Measurements from ENCODE around the gene ZNF219. TPM values are rescaled to one million over a fixed set of nuclear protein-coding genes. Genes with fewer than 3 reads are reported as not detected.

The ZNF219 gene
- total RNA-seq, 1 experiment from 2014 or later: 3.8 TPM

- Histone ChIP-seq H2AFZ (ENCODE audit: low read length) (peak overlapping the region; percentile 70; the same call in 1 of the 2 replicates), H3K9me2 (replicated peaks; ENCODE audit: insufficient read depth, low read length) (no peaks in the 10 kb centered on the region), H3K27me3 (ENCODE audit: low read length) (peaks cover 3% of the 10 kb centered on the region; the same call in 1 of the 2 replicates), H3K27ac (ENCODE audit: low read length) (no peak overlapping the region), H3K4me3 (ENCODE audit: low read length) (peak overlapping the region; percentile 64), H3K9me3 (ENCODE audit: low read length) (no peaks in the 10 kb centered on the region), H3K4me1 (ENCODE audit: low read length) (peaks cover 26% of the 10 kb centered on the region), H3K36me3 (ENCODE audit: insufficient read depth, low read length) (no peaks in the 10 kb centered on the region), H4K20me1 (ENCODE audit: insufficient read depth, low read depth, low read length) (no peaks in the 10 kb centered on the region), H3K9ac (ENCODE audit: low read length) (peak overlapping the region; percentile 64), H3K79me2 (ENCODE audit: low read length) (no peaks in the 10 kb centered on the region), H3K4me2 (ENCODE audit: low read depth, low read length, poor library complexity, severe bottlenecking) (peak overlapping the region; percentile 69)
- peak; percentile 56 for DNase-seq
These were observed 26.4 kb downstream of the ZNF219 start for GRCh38 chr14:21072031-21072473.

GRCh38 chr14:21071225-21072030 lies 27.0 kb downstream of the ZNF219 start:
- Histone ChIP-seq H3K9me2 (replicated peaks; ENCODE audit: insufficient read depth, low read length) (no peaks in the 10 kb centered on the region), H3K79me2 (ENCODE audit: low read length) (no peaks in the 10 kb centered on the region), H3K27ac (ENCODE audit: low read length) (no peak overlapping the region), H3K9ac (ENCODE audit: low read length) (peak overlapping the region; percentile 64), H3K9me3 (ENCODE audit: low read length) (no peaks in the 10 kb centered on the region), H3K36me3 (ENCODE audit: insufficient read depth, low read length) (no peaks in the 10 kb centered on the region), H3K27me3 (ENCODE audit: low read length) (peaks cover 3% of the 10 kb centered on the region; the same call in 1 of the 2 replicates), H3K4me1 (ENCODE audit: low read length) (peaks cover 26% of the 10 kb centered on the region), H3K4me3 (ENCODE audit: low read length) (peak overlapping the region; percentile 64), H2AFZ (ENCODE audit: low read length) (peak overlapping the region; percentile 70; the same call in 1 of the 2 replicates), H4K20me1 (ENCODE audit: insufficient read depth, low read depth, low read length) (no peaks in the 10 kb centered on the region), H3K4me2 (ENCODE audit: low read depth, low read length, poor library complexity, severe bottlenecking) (peak overlapping the region; percentile 69)
- DNase-seq: peak; percentile 92

GRCh38 chr14:21070610-21071224 lies 27.7 kb downstream of the ZNF219 start:
- Histone ChIP-seq H3K9me3 (ENCODE audit: low read length) (no peaks in the 10 kb centered on the region), H3K79me2 (ENCODE audit: low read length) (no peaks in the 10 kb centered on the region), H2AFZ (ENCODE audit: low read length) (peak overlapping the region; percentile 42; the same call in 1 of the 2 replicates), H3K36me3 (ENCODE audit: insufficient read depth, low read length) (no peaks in the 10 kb centered on the region), H3K4me3 (ENCODE audit: low read length) (peak overlapping the region; percentile 64), H3K9ac (ENCODE audit: low read length) (peak overlapping the region; percentile 64), H3K27ac (ENCODE audit: low read length) (no peak overlapping the region), H3K9me2 (replicated peaks; ENCODE audit: insufficient read depth, low read length) (no peaks in the 10 kb centered on the region), H3K27me3 (ENCODE audit: low read length) (peaks cover 3% of the 10 kb centered on the region; the same call in 1 of the 2 replicates), H4K20me1 (ENCODE audit: insufficient read depth, low read depth, low read length) (no peaks in the 10 kb centered on the region), H3K4me1 (ENCODE audit: low read length) (peaks cover 26% of the 10 kb centered on the region), H3K4me2 (ENCODE audit: low read depth, low read length, poor library complexity, severe bottlenecking) (peak overlapping the region; percentile 69)
- no peak for DNase-seq

DNA sequence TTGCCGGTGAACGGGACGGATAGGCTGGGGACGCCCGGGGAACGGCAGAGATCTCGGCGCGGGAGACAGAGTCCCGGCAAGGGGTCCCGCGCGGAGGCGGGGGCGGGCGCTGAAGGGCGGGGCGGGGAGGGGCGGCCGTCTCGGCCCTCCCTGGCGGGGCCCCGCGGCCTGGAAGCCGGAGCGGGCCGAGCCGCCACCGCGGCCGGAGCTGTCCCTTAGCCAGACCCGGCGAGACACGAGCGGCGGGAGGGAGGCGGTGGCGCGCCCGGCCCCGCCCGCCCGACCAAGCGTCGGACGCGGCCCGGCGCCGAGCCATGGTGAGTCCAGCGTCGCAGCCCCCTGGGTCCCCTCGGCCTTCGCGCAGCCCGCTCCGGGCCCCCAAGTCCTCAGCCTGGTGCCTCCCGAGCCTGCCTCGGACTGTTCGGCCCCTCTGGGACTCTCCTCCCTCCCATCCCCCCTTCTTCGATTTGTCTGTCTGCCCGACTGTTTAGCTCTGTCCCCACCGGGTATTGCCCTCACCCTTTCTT lies 28.3 kb downstream of the ZNF219 start, which contains the start of gene ARHGEF40:
ARHGEF40 (plus strand) TSS at position 222 of the 527 bp plus-strand sequence; CDS start at position 315, 93 bp downstream.
- Histone ChIP-seq H4K20me1 (ENCODE audit: insufficient read depth, low read depth, low read length) (no peaks in the 10 kb centered on the region), H3K27ac (ENCODE audit: low read length) (no peak within 1 kb of the TSS), H3K9ac (ENCODE audit: low read length) (peak within 1 kb of the TSS; percentile 64), H3K36me3 (ENCODE audit: insufficient read depth, low read length) (no peaks in the 10 kb centered on the region), H3K9me3 (ENCODE audit: low read length) (no peaks in the 10 kb centered on the region), H3K4me2 (ENCODE audit: low read depth, low read length, poor library complexity, severe bottlenecking) (peak within 1 kb of the TSS; percentile 69), H3K27me3 (ENCODE audit: low read length) (peaks cover 3% of the 10 kb centered on the region; the same call in 1 of the 2 replicates), H3K79me2 (ENCODE audit: low read length) (no peaks in the 10 kb centered on the region), H2AFZ (ENCODE audit: low read length) (peak within 1 kb of the TSS; percentile 70; the same call in 1 of the 2 replicates), H3K4me3 (ENCODE audit: low read length) (peak within 1 kb of the TSS; percentile 64), H3K9me2 (replicated peaks; ENCODE audit: insufficient read depth, low read length) (no peaks in the 10 kb centered on the region), H3K4me1 (ENCODE audit: low read length) (peaks cover 26% of the 10 kb centered on the region)
- peak; percentile 56 for DNase-seq

DNA sequence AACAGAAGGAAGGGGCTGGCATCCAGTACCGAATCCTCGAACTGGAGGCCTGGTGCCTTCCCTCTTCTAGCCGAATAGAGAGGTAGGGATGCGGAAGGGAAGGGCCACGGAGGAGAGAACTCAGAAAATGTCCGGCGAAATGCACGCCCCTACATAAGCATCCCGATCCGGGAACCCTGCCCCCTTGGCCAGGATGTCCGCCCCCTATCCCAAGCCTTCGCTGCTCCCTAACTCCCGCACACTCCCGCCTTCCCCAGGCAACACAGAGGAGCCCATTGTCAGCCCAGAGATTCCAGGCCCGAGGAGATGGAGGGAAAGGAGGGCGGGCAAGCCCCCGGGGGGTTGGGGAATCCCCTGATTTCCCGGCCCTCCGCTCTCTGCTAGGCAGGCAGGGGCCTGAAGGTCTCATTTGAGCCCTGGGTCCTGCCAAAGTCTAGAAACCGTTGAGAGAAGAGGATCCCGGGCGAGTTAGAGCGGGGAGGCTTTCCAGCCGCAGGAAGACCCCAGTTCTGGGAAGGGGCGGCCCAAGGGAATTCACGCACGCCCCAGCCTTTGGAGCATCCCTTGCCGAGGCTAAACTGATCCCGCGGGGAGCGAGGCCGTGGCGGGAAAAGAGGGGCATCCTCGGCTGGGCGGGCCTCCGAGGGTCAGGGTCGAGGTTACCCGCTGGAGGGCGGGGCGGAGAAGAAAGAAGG lies 28.9 kb downstream of the ZNF219 start:
- Histone ChIP-seq H3K27ac (ENCODE audit: low read length) (no peak overlapping the region), H3K27me3 (ENCODE audit: low read length) (peaks cover 3% of the 10 kb centered on the region; the same call in 1 of the 2 replicates), H3K79me2 (ENCODE audit: low read length) (no peaks in the 10 kb centered on the region), H3K9ac (ENCODE audit: low read length) (peak overlapping the region; percentile 64; the same call in 1 of the 2 replicates), H3K9me3 (ENCODE audit: low read length) (no peaks in the 10 kb centered on the region), H3K9me2 (replicated peaks; ENCODE audit: insufficient read depth, low read length) (no peaks in the 10 kb centered on the region), H3K4me3 (ENCODE audit: low read length) (peak overlapping the region; percentile 64; the same call in 1 of the 2 replicates), H2AFZ (ENCODE audit: low read length) (no peak overlapping the region), H3K36me3 (ENCODE audit: insufficient read depth, low read length) (no peaks in the 10 kb centered on the region), H3K4me1 (ENCODE audit: low read length) (peaks cover 26% of the 10 kb centered on the region), H3K4me2 (ENCODE audit: low read depth, low read length, poor library complexity, severe bottlenecking) (peak overlapping the region; percentile 69), H4K20me1 (ENCODE audit: insufficient read depth, low read depth, low read length) (no peaks in the 10 kb centered on the region)
- no peak for DNase-seq

DNA sequence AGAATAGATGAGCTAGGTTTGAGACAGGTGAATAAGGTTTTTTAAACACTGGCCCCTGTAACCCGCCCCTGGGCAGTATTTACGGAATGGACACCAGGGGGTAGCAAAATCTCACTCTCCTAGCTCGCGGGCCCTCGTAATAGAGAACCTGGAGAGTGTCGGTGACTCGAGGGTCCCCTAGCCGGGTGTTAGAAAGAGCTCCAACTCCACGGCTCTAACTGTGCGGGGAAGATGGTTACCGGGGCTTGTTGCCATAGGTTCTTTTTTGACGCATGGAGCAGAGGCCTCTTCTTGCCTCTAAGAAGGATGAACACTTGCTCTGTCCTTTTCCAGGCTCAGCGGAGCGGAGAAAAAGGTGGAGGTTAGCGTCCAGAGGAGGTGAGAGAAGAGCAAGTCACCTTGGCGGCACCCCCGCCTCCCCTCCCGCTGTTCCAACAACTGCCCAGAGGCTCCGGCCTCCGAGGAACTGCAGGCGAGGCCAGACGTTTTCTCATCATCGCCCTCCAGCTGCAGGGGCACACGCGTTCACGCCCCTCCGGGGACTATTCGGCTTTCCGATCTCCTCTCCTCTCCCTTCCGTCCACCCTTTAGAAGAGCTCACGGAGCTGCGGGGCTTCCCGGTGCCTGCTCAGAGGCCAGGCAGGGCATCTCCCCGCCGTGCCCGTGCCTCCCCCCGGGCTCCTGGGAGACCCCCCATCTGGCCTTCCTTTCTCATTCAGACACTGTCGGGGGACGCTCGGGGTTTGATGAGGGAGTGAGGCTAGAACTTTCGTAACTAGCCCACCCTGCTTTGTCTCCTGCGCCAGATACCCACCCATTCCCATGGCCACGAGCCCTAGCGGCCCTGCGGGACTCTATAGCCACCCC lies 29.7 kb downstream of the ZNF219 start:
- DNase-seq: peak; percentile 86
- Histone ChIP-seq H3K4me1 (ENCODE audit: low read length) (peaks cover 26% of the 10 kb centered on the region), H3K79me2 (ENCODE audit: low read length) (no peaks in the 10 kb centered on the region), H3K4me2 (ENCODE audit: low read depth, low read length, poor library complexity, severe bottlenecking) (no peak overlapping the region), H3K9ac (ENCODE audit: low read length) (no peak overlapping the region), H3K9me3 (ENCODE audit: low read length) (no peaks in the 10 kb centered on the region), H3K9me2 (replicated peaks; ENCODE audit: insufficient read depth, low read length) (no peaks in the 10 kb centered on the region), H3K4me3 (ENCODE audit: low read length) (no peak overlapping the region), H3K27ac (ENCODE audit: low read length) (no peak overlapping the region), H4K20me1 (ENCODE audit: insufficient read depth, low read depth, low read length) (no peaks in the 10 kb centered on the region), H3K27me3 (ENCODE audit: low read length) (peaks cover 3% of the 10 kb centered on the region; the same call in 1 of the 2 replicates), H2AFZ (ENCODE audit: low read length) (no peak overlapping the region), H3K36me3 (ENCODE audit: insufficient read depth, low read length) (no peaks in the 10 kb centered on the region)

DNA sequence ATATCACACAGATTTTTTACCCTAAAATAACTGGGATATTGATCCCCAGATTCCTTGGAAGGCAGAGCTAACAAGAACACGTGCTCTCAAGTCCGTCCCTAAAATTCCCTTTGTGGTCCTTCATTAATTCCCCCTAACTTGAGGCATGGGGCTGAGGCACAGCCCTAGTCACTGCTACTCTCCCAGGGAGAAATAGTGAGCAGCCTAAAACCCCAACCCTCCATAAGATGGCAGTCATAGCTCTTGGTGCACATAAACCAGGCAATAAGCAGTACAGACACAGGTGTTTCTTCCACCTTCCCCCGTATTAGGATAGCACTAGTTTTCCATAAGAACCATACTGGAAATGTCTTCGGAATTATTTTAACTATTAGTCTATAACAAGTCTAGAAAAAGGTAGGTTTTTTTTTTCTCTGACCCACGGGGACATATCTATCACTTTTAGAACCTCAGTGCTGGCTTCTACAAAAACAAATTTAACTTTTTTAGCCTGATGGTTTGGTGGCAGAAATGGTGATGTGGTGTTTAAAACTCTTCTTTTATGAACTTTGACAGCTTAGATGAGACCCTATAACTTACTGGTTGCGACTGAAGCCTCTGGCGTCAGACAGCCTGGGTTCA lies 31.5 kb downstream of the ZNF219 start:
- H3K79me2 ChIP-seq (ENCODE audit: low read length): no peaks in the 10 kb centered on the region
- H3K4me2 ChIP-seq (ENCODE audit: low read depth, low read length, poor library complexity, severe bottlenecking): no peak overlapping the region
- peak; percentile 62 for DNase-seq
- no peak overlapping the region for H3K4me3 ChIP-seq (ENCODE audit: low read length)
- H3K4me1 ChIP-seq (ENCODE audit: low read length): peaks cover 21% of the 10 kb centered on the region
- no peak overlapping the region for H2AFZ ChIP-seq (ENCODE audit: low read length)
- H3K9ac ChIP-seq (ENCODE audit: low read length): no peak overlapping the region
- no peaks in the 10 kb centered on the region for H4K20me1 ChIP-seq (ENCODE audit: insufficient read depth, low read depth, low read length)
- peaks cover 3% of the 10 kb centered on the region; the same call in 1 of the 2 replicates for H3K27me3 ChIP-seq (ENCODE audit: low read length)
- H3K9me2 ChIP-seq (replicated peaks; ENCODE audit: insufficient read depth, low read length): no peaks in the 10 kb centered on the region
- H3K36me3 ChIP-seq (ENCODE audit: insufficient read depth, low read length): no peaks in the 10 kb centered on the region
- H3K27ac ChIP-seq (ENCODE audit: low read length): no peak overlapping the region
- no peaks in the 10 kb centered on the region for H3K9me3 ChIP-seq (ENCODE audit: low read length)

Data from Karpas-422 (cell line).